COLO668 (cell line): ENCODE data around the gene CIAO2B.

Source experiments
- DNase-seq: peaks from one replicate; lab custom pipeline; 2025; ENCODE audit not compliant: unreplicated experiment; lab: John Stamatoyannopoulos, UW

CIAO2B gene

DNA sequence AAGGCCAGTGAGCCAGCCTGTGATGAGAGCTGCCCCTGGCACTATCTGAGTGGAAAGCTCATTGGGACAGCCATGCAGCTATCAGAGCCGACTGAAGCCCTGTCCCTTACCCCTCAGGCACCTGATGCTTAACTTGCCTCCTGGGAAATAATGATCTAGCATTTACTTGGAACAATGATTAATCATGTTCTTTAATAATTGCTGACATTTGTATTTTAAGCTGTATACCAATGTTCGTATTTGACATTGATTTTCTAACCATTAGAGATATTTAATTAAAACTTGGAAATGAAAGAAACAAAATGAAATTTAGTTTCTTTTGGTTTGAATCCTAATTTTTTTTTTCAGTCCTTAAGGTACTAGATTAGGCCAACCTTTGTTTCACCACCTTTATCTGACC, 43.4 kb downstream of the CIAO2B start:
- no peak for DNase-seq

DNA sequence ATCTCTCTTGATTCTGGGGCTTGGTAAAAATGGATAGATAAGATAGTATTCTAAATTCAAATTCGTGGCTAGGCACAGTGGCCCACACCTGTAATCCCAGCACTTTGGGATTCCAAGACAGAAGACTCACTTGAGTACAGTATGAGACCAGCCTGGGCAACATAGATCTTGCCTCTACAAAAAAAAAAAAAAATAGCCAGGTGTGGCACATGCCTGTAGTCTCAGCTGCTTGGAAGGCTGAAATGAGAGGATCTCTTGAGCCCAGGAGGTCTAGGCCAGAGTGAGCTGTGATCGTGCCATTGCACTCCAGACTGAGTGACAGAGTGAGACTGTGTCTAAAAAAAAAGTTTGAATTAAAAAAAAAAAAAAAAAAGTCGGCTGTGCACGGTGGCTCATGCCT, 44.6 kb downstream of the CIAO2B start:
- DNase-seq, result no peak

DNA sequence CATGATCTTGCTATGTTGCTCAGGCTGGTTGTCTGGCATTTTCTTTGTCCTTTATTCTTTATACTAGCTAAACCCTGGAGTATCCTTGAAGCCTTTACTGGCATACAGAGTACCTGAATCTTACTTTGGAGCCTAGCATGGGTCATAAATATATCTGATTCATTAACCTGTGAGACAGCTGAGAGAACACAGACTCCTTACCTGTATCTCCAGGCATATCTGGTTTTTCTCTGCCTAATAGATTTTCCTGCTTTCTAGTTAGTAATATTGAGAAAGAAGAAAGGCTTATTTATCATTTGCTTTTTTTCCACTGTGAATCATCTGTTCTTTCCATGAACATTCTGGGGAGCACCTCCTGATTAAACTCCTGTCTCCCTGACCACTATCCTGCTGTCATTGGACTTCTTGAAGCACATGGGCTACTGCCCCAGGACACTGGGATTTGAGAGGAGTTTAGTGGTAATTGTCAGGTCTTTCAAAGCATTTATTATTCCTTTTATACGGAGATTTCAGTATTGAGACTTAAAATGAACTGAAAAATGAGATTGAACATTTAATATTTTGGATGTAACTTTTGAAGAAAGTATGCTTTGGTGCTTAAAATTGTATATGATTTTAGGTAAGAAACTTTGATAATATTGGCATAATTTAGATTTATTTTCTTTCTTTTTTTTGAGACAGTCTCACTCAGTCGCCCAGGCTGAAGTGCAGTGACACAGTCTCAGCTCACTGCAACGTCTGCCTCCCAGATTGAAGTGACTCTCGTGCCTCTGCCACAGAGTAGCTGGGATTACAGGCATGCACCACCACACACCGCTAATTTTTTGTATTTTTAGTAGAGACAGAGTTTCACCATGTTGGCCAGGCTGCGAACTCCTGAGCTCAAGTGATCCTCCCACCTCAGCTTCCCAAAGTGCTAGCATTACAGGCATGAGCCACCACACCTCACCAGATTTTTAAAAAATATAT, 45.3 kb downstream of the CIAO2B start:
- no peak for DNase-seq

DNA sequence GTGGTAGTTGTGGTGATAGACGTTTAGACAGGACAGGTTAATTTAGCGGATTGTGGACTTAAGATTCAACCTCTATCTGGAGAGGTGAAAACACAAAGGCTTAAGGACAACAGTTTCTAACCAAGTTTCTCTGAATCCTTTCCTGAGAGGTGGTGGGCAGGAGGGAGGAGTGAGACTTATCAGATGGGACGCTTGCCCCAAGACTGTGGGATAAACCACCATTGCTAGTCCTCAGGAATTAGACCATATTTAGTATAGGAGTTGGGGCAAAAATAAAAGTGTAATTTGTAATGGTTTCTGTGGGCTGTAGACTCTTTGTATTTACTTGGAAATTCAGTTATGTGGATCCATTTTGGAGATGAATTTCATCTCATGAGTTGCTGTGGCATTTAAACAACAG, 47.3 kb downstream of the CIAO2B start:
- DNase-seq, result no peak

DNA sequence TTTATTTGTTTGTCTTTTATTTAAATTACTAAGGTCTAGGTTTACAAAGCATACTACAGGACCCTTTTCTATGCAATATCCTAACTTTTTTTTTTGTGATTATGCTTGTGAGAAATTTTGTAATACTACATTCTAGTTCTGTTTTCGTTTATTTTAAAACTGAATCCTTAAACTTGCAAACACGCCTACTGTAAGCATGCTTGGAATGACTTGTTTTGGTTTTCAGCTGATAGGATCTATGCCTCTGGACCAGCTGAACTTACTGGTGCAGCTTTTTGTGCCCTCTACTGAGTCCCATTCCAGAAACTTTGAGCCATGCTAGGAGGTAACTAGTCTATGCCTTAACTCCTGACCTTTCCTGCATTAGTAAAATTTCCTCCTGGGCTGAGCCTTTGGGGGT, 47.9 kb downstream of the CIAO2B start:
- no peak for DNase-seq

DNA sequence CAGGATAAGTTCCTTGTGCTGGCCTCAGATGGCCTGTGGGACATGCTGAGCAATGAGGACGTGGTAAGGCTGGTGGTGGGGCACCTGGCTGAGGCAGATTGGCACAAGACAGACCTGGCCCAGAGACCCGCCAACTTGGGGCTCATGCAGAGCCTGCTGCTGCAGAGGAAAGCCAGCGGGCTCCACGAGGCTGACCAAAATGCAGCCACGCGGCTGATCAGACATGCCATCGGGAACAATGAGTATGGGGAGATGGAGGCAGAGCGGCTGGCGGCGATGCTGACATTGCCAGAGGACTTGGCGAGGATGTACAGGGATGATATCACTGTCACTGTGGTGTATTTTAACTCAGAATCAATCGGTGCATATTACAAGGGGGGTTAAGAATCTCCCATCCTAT, 48.7 kb downstream of the CIAO2B start:
- no peak for DNase-seq

DNA sequence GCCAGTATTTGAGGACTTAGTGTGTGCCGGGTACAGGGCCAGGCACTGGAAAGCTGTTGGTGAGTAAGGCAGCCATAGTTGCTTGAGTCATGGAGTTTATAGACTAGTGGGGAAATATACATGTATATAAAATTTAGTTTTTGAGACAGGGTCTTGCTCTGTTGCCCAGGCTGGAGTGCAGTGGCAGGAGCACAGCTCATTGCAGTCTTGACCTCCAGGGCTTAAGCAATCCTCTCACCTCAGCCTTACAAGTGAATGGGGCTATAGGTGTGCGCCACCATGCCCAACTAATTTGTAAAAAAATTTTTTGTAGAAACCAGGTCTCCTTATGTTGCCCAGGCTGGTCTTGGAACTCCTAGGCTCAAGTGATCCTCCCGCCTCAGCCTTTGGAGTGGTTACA, 51.5 kb downstream of the CIAO2B start:
- no peak for DNase-seq
